GM06990 (cell line): ENCODE data around the gene C3orf18.

ENCODE experiments used
- DNase-seq: peaks from one replicate; pipeline ENCODE4 v3.0.0-alpha.2; 2011; ENCODE audit not compliant: insufficient read length; ENCODE audit errors: extremely low read depth
- H3K27me3 ChIP-seq: replicated peaks from 2 replicates; pipeline ENCODE4 v1.6.0; 2011; ENCODE audit warnings: low read length; ENCODE audit not compliant: control insufficient read depth, insufficient read depth
- H3K36me3 ChIP-seq: 2 replicates; pipeline ENCODE4 v1.5.1; 2011; ENCODE audit warnings: low read length; ENCODE audit not compliant: control insufficient read depth, insufficient read depth
- H3K4me3 ChIP-seq: replicated peaks from 2 replicates; pipeline ENCODE4 v1.5.1; 2011; ENCODE audit warnings: low read depth, mild to moderate bottlenecking, control low read depth, low read length
- CTCF ChIP-seq: IDR thresholded peaks from 2 replicates; pipeline ENCODE4 v1.5.1; 2011; ENCODE audit warnings: low read length, control low read depth, mild to moderate bottlenecking, inconsistent platforms; ENCODE audit not compliant: insufficient read depth, poor library complexity, severe bottlenecking

Gene C3orf18

DNA sequence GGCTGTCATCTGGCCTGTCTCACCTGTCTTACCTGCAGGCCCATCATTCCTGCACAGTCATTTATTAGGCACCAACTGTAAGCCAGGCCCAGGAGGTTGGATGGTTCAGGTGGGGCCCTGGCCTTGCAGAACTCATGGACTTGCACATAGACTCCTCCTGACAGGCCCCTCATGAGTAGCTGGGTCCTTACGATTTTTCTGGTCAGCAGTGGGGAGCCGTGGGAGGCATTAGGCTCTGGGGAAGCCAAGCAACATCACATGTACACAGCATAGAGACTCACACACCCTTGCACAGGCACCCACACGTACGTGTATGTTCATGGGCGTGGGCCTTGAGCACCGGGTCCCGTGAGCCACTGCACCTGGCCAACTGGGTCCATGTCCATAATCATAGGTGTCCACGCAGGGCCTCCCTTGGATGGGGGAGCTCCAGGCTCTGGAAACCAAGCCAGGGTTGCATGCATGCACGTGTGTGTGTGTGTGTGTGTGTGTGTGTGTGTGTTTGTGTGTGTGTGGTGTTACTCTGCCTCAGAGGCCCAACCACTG, 23.7 kb upstream of the C3orf18 start:
- TF ChIP-seq CTCF = no peak
- H3K4me3 ChIP-seq = no peak overlapping the region
- DNase-seq = no peak
- H3K27me3 ChIP-seq = no peaks in the 10 kb centered on the region
- H3K36me3 ChIP-seq = no peaks in the 10 kb centered on the region

DNA sequence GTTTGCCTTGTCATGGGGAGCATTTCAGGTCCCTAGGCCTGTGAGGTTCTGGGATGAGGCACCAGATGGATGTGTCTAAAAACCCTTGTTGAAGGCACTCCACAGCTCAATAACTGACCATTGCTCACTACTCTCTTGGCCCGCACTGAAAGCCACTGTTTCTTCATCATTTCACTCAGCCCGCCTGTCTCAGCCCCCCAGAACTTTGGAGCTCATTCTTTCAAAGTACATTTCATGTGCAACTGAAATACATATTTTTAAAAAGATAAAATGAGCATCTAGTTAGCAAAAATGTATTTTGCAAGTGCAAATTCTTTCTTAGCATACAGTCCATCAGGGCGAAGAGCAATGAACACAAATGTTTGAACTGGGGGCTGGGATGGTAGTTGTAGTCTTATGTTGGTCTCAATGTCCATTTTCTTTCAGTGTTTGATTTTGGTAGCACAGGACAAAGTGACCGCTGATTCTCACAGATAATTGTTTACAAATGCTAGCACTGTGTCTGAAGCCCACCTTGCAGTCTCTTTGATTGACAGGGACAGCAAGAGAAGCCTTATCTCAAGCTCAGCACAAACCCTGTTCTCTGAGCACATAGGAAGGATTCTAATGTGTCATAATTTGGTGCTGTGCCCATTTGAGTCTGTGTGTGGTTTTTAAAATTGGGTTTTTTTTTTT, 21.3 kb upstream of the C3orf18 start:
- DNase-seq = no peak
- Histone ChIP-seq H3K27me3 (no peaks in the 10 kb centered on the region), H3K4me3 (no peak overlapping the region), H3K36me3 (no peaks in the 10 kb centered on the region)
- no peak for TF ChIP-seq CTCF

DNA sequence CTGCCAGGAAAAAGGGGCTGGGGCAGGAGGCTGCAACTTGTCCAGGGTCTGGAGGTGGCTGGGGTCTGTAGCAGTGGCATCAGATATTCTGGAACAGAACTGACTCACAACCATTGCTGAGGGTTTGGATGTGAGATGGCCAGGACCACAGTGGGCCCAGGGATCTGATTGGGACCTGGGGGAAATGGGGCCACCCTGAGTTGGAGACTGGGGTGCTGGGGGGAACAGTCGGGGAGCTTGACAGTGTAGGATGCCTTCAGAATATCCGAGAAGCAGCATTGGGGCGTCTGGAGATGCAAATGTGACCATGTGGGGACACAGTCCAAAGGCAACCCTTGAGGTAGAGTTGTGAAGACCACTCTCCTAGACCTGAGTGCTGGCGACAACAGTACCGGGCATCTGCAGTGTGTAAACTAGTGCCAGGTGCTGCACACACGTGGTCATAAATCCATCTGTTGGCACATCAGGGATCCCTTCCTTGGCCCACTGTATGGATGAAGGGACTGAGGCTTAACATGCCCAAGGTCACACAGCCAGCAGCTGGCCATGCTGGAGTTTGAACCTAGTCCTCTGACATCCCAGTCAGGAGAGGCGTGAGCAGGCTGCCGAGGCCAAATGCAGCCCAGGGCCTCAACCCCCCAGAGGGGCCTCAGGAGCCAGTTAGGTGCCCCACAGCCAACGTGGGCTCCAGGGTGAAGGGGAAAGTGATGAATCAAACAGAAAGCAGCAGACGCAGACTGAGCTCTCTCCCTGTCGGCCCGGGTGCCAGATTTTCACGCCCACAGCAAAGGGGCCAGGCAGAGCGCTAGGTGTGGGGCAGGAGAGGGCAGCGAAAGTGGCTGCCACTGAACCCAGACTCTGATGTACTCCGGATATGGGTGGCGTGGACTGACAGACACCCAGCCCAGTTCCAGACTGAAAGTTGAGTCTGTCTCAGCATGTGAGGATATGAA, 20.5 kb upstream of the C3orf18 start:
- H3K27me3 ChIP-seq = no peaks in the 10 kb centered on the region
- no peak for TF ChIP-seq CTCF
- DNase-seq = peak; percentile 69
- no peak overlapping the region for H3K4me3 ChIP-seq
- no peaks in the 10 kb centered on the region for H3K36me3 ChIP-seq

DNA sequence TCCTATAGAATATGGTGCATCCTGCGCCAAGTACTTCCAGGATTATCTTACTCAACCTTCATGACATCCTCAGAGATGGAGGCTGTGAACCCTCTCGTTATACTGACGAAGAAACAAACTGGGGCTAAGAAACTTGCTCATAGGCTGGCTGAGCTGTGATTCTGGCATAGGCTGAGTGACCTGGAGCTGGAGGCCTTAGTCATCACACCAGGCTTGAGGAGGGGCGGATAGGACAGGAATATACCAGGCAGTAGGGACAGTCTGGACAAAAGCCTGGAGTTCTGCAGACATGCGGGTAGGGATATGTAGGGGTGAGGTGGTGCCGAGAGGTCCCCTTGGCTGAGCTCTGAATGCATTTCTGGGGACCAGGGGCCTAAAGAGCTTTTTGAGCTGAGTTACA, 19.8 kb upstream of the C3orf18 start:
- no peaks in the 10 kb centered on the region; the same call in 1 of the 2 replicates for H3K36me3 ChIP-seq
- DNase-seq = no peak
- H3K4me3 ChIP-seq = no peak overlapping the region
- H3K27me3 ChIP-seq = no peaks in the 10 kb centered on the region
- no peak for TF ChIP-seq CTCF

DNA sequence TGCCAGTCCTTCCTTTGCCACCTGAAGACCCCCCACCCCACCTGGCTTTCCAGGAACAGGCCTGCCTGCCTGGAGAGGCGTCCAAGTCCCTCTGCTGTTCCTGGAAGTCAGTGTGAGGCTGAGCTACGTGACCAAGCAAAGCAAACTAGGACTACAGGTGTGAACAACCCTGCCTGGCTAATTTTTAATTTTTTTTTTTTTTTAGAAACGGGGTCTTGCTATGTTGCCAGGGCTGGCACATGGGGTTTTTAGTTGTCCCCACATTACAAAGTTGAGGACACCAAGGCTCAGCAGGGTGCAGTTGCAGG, 19.2 kb upstream of the C3orf18 start:
- no peak for TF ChIP-seq CTCF
- no peaks in the 10 kb centered on the region; the same call in 1 of the 2 replicates for H3K36me3 ChIP-seq

More for the DNA sequence above, 19.2 kb upstream of the C3orf18 start:
- no peaks in the 10 kb centered on the region for H3K27me3 ChIP-seq
- H3K4me3 ChIP-seq = no peak overlapping the region
- DNase-seq = no peak
